Measurements from ENCODE around the gene STARD3NL. TPM values are rescaled to one million over a fixed set of nuclear protein-coding genes. Genes with fewer than 3 reads are reported as not detected.
"Not testable (repeated sequence)": the region's sequence is repeated elsewhere in the genome, so short reads cannot be mapped to it uniquely, and the experiment has no call there.

STARD3NL gene
- 129 and 149 TPM in 2 replicates for total RNA-seq (2014; rRNA removed; shearing (Covaris generic))

DNA sequence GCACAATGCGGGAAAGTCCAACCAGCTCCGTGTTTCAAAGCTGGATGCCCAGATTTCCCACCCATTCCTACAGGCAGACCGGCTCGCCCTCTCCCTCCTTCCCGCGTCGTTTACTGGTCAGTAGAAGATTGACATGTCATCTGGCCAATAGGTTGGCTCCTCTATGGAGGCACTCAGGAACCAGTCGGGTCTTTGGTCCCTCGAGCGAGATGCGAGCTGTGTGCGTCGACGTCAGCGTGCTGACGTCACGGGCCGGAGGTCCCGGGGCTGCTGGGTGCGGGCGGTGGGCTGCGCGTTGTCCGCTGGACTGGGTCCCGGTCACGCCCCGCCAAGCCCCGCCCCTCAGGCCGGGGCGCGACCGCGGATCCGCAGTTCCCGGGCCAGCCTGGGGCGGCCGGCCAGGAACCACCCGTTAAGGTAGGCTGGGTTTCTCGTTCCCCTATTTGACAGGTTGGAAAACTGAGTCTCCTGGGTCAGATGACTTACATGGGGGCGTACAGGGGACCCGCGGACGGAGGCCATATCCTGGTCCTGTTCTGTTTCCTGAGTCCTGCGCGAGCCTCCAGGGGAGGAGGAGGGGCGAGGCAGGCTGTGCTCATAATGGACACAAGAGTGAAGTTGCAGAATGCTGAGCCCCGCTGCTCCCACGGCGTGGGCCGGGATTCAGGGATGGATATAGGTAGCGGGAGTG is at the start of gene STARD3NL:
STARD3NL (plus strand) TSS at position 242 of the 691 bp plus-strand sequence. CDS start 29,260 bp downstream, outside the sequence.
- peak; percentile 100 for DNase-seq (ENCODE audit: low read depth)

DNA sequence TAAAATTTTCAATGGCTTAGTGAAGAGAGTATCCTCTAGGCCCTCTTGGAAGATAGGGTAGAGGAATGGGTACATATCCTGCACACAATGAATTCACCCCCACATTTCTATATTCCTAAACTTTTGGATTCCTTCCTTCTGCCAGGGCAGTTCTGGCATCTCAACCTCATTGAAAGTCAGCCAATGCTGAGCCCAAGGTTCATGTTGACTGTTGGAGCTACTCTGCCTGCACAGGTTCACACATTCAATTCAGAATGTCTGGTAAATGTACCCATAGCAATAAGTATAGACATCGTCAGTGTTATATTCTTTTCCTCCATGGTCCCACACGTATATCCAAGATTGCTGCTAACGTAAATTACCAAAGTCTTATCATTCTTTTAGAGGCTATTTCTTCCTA is 48.9 kb upstream of the STARD3NL start:
- no peak for DNase-seq (ENCODE audit: low read depth)

DNA sequence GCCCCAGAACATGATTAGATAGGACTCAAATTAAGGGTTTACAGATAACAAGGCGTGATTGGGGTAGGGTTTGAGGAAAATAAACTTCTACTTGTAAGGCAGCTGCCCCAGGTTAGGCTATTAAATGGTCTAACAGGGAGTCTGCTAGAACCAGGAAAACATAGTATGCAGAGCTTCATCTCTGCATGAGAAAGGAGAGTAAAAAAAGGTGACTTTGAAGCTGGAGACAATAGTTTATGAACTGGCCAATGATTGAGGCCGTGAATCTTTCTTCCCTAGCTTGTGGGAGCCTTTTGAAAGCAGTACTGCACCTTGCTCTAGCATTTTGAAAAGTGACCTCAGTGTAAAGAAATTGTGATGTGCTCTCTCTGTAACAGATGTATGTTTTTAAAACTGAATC is 48.5 kb upstream of the STARD3NL start:
- no peak for DNase-seq (ENCODE audit: low read depth)

DNA sequence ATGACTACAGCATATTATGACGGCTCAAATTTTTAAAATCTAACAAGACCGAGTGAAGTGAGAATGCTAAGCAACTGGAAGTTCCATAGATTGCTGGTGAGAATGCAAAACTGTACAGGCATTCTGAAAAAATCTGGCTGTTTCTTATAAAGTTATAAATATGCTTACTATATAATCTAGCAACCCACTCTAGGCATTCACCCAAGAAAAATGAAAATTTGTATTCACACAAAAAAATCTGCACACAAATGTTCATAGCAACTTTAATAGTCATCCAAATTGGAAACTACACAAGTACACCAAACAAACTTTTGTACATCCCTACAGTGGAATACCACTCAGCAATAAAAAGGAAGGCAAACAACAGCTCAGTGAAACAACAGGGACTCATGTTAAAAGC is 39.9 kb upstream of the STARD3NL start:
- DNase-seq (ENCODE audit: low read depth) = no peak

- DNase-seq (ENCODE audit: low read depth) = no peak
These were observed 36.9 kb upstream of the STARD3NL start for GRCh38 chr7:38141187-38141586.

DNA sequence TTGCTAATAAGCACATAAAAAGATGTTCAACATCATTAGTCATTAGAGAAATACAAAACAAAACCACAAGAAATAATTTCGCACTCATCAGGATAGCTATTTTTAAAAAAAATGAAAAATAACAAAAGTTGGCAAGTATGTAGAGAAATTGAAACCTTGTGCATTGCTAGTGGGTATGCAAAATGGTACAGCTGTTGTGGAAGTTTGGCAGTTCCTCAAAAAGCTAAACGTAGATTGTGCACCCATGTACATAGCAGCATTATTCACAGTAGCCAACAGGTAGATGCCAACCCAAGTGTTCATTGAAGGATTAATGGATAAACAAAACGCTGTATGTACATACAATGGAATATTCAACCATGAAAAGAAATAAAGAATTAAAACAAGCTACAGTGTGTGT is 35.3 kb upstream of the STARD3NL start:
- no peak for DNase-seq (ENCODE audit: low read depth)

DNA sequence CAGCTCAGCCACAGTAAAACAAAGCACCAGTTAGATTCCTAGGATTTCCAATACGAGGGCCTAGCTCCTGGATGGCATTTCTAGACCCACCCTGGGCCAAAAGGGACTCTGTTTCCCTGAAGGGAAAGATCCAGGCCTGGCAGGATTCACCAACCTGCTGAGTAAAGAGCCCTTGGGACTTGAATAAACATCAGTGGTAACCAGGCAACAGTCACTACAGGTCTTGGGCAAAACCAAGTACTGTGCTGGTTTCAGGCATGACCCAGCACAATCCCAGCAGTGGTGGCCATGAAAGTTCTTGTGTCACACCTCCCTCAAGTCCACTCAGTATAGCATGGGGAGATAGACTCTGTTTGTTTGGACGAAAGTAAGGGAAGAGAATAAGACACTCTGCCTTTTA is 31.0 kb upstream of the STARD3NL start:
- peak; percentile 31 for DNase-seq (ENCODE audit: low read depth)

DNA sequence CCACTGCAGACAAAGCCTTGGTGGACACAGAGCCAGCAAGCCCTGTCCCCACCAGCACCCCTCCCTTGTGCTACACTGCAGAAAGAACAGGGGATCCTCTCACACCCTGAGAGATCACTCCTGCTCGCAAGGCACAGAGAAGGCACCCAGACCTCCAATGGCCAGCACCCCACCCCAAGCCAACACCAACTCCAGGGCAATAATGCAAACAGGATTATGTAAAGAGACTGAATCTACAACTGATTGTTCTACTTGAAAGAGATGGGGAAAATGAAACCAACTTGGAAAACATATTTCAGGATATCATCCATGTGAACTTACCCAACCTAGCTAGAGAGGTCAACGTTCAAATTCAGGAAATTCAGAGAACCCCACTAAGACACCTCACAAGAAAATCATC is 26.5 kb upstream of the STARD3NL start:
- no peak for DNase-seq (ENCODE audit: low read depth)

- DNase-seq (ENCODE audit: low read depth) = no peak
These were observed 24.5 kb upstream of the STARD3NL start for GRCh38 chr7:38153515-38153914.

DNA sequence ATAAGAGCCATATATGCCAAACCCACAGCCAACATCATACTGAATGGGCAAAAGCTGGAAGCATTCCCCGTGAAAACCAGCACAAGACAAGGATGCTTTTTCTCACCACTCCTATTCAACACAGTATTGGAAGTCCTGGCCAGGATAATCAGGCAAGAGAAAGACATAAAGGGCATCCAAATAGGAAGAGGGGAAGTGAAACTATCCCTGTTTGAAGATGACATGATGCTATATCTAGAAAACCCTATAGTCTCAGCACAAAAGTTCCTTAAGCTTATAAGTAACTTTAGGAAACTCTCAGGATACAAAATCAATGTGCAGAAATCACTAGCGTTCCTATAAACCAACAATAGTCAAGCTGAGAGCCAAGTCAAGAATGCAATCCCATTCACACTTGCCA is 23.8 kb upstream of the STARD3NL start:
- DNase-seq (ENCODE audit: low read depth) = no peak

DNA sequence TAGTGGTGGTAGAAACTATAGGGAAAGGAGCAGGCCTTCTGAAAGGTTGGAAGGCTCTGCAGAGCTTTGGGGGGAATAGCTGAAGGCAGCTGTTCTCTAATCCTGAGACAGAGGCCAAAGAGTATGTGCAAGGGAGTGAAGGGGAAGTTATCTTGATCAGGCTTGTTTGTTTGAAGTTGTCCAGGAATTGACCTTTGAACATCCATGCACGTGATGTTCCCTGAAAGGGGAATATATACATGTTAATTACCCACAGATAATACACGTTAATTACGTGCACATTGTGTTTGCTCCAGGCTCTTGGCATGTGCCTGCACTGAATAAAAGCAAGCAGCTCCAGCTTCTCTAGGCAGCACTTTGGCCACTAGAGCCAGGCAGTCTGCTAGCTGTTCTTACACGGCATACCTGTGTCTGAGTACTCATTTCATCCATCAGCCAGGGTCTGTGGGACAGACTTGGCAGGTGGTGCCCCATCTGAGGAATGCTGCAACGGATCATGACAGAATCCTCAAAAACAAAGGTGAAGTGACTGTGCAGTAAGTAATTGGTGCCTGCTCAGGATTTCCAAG is 18.0 kb upstream of the STARD3NL start:
- no peak for DNase-seq (ENCODE audit: low read depth)

GRCh38 chr7:38162036-38162435 is 16.0 kb upstream of the STARD3NL start:
- DNase-seq (ENCODE audit: low read depth) = no peak

- no peak for DNase-seq (ENCODE audit: low read depth)
These were observed 14.4 kb upstream of the STARD3NL start for GRCh38 chr7:38163671-38164070.

DNA sequence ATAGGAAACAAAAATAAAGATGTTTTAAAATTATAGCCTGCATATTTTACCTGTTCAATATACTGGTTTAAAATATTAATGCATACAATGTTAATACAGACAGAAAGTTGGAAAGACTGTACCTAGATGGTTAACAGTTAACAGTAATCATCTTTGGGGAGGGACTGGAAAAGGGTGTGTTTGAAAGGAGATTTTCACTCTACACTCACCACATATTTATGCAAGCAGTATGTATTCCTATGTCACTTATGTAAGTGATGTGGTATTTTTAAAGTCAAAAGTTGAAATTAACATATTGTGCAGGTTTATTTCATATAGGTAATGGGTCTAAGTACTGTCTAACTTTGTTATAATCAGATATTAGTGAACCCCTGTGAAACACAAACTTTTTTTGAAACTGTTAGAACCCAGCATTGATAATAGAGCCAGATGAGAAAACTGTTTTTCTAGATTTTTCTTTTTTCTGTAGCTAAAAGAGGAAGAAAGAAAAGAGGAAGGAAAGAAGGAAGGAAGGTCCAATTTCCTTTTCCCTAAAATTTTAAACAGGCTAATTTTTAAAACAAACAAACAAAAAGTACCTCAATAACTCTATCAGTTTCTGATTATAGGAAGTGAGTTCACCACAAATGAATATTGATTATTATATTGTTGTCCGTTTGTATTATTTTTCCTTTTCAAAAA is 9.0 kb upstream of the STARD3NL start:
- no peak for DNase-seq (ENCODE audit: low read depth)

DNA sequence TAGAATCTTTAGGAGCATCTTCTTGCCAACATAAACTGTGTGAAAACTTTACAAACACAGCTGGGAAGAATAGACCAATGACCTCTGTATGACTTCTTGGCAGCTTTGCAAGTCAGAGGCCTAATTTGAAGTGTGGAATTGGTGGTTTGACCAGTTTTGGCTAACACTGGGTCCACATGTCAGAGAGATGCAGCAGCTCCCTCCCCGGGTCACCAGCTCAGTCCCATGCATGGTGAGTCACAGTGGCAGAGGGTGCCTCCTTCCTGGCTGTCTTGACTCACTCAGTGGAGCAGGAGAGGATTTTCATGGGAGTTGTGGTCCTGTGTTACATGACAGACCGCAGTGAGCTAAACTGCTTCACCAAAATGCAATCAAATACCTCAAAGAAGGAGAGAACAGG is 8.2 kb upstream of the STARD3NL start:
- peak; percentile 93 for DNase-seq (ENCODE audit: low read depth)

DNA sequence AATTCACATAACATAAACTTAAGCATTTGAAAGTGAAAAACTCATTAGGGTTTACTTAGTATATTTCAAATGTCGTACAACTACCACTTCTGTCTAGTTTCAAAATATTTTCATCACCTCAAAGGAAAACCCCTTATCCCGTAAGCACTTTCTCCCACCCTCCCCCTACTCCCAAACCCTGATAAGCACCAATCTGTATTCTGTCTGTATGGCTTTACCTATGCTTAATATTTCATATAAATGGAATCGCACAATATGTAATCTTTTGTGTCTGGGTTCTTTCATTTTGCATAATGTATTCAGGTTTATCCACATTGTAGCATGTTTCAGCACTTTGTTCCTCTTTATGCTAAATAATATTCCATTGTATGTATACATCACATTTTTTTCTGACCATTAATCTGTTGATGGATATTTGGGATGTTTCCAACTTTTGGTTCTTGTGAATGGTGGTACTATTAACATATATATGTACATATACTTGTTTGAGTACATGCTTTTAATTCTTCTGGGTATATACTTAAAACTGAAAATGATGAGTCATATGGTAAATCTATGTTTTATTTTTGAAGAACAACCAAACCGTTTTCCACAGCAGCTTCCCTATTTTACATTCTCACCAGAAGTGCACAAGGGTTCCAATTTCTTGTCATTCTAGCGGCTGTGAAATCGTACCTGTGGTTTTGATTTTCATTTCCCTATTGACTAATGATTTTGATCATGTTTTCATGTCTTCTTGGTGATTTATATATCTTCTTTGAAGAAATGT is 6.2 kb upstream of the STARD3NL start:
- DNase-seq (ENCODE audit: low read depth) = no peak

- DNase-seq (ENCODE audit: low read depth) = not testable (repeated sequence)
These were observed 2.5 kb upstream of the STARD3NL start for GRCh38 chr7:38175547-38175946.

DNA sequence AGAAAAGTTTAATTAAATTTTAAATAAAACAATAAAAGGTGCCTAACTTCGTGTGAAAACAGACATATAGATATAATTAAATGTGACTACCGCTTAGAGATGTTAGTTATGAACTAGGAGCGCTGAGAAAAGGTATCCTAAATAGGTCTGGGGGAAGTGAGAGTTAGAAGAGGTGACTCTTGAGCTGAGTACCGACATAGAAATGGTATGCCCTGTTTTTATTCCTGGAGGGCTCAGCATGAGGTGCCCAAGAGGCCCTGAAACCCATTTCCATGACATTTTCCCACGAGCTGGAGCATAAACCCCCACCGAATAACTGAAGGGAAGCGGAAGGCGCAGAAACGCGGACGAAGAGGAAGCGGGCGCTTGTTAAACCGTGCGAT is 433 bp upstream of the STARD3NL start:
- DNase-seq (ENCODE audit: low read depth) = no peak

DNA sequence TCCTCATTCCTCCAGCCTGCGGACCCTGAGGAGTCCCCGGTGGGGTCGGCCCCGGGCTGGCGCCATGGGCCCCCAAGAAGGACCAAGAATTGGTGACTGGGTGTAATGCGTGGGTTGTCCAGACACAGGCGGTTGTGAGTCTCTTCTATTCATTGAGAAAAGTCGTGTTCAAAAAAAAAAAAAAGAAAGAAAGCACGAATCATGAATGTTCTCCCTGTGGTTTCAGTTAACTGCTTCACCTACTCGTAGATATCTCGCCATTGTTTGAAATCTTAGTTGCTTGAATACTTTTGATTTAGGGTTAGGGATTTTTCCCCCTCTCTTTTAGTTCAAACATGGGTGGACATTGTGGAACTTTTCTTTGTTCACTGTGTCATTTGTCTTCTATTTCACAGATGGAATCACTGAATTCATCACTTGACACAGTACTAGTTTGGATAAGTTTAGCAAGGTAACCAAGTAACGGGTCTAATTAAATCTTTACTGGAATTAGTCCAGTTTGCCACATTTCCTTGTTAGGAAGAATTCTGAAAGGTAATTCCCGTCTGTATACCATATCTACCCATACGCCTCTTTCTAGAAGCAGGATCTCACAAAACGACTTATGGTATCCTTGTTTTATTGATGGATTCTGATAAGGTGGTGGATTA is 775 bp downstream of the STARD3NL start:
- peak; percentile 60 for DNase-seq (ENCODE audit: low read depth)

- peak; percentile 54 for DNase-seq (ENCODE audit: low read depth)
These were observed 1.8 kb downstream of the STARD3NL start for GRCh38 chr7:38179776-38180226.

DNA sequence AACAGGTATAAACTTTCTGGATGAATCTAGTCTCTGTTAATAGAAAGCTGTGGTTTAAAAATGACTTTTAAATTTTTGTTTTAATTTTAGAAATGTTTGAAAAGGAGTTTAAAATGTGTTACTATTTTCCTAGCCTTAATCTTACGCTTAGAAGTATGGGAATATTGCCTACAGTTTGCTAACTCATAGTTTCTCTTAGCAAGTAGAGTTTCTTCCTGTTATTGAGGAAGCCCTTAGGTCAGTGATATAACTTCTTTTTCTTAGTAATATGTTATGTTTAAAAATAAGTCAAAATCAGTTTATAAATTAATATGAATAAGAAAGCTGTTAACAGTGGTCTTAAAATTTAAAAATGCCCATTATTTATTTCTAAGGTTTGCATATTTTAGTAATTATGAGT is 3.1 kb downstream of the STARD3NL start:
- DNase-seq (ENCODE audit: low read depth) = no peak

DNA sequence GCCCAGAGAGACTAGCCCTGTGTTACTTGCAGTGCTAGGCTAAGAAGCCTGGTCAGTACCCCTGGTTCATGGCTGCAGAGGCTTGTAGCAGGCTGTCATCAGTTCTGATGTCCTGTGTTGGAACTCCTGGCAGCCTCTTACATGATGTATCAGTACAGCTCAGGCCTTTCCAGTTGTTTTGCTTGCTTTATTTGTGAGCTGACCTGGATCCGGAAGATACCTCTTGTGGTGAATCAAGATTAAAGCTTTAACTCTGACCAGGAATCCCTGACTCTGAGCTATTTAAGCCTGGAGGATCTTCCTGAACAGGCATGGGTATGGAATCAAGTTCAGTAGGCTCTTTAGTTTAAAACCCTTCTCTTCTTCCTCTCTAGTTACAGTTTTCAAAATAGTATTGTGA is 4.4 kb downstream of the STARD3NL start:
- DNase-seq (ENCODE audit: low read depth) = no peak
